ENCODE data around the gene NANS.

DNA sequence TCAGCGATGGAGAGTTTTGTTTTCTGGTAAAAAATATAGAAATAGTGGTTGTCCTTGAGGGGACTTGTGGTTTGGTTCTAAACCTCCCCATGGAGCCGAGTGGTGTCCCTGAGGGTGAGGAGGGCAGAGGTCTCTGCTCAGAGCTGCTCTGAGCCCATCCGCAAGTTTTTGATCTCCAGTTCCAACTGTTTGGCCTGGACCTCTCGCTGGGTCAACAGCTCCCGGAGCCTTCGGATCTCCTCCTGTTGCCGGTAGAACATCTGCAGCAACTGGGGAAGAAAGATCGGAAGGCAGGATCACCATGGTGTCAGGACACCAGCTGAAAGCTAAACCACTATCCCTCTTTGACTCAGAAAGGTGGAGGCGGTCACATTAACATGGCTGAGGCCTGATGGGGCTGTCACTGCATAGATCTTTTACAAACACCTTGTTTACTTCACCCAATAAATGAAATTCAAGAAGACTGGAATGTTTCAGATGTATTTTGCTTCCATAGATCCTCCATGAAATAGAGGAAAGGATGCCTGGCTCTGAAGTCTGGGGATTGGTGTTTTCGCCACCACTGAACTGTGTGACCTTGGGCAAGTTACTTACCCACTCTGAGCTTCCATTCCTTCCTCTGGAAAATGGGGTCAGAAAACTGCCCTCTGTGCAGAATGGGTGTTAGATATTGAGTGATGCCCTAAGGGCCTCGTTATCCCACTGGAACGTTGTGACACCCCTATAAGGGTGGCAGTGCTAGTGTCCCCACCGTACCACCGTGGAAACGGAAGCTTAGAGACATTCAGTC lies 68.3 kb downstream of the NANS start:
- TF ChIP-seq, protein P1, sequence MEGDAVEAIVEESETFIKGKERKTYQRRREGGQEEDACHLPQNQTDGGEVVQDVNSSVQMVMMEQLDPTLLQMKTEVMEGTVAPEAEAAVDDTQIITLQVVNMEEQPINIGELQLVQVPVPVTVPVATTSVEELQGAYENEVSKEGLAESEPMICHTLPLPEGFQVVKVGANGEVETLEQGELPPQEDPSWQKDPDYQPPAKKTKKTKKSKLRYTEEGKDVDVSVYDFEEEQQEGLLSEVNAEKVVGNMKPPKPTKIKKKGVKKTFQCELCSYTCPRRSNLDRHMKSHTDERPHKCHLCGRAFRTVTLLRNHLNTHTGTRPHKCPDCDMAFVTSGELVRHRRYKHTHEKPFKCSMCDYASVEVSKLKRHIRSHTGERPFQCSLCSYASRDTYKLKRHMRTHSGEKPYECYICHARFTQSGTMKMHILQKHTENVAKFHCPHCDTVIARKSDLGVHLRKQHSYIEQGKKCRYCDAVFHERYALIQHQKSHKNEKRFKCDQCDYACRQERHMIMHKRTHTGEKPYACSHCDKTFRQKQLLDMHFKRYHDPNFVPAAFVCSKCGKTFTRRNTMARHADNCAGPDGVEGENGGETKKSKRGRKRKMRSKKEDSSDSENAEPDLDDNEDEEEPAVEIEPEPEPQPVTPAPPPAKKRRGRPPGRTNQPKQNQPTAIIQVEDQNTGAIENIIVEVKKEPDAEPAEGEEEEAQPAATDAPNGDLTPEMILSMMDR (conservative IDR thresholded peaks at IDR 0.05): no peak
- no peak for TF ChIP-seq EZH2 (IDR thresholded peaks at IDR 0.05; ENCODE audit: low read depth)
